ENCODE data around the gene PPDPF.

DNA sequence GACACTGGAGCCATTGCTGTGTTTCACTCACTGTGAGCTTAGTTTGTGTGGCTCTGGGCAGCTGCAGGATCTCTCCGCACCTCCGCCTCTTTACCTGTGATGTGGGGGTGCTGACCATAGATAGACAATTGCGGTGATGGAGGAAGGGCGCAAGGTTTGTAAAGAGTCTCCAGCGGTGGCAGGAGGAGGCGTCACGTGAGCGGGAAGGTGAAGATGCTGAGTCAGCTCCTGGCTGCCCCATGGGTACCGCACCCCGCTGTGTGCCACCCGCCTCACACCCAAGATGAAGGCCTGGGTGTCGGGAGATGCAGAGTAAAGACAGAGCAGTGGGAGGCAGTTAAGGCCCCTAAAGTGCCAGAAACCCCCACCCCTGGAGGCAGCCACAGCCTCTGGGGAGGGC, 39.1 kb upstream of the PPDPF start:
- TF ChIP-seq, protein P1, sequence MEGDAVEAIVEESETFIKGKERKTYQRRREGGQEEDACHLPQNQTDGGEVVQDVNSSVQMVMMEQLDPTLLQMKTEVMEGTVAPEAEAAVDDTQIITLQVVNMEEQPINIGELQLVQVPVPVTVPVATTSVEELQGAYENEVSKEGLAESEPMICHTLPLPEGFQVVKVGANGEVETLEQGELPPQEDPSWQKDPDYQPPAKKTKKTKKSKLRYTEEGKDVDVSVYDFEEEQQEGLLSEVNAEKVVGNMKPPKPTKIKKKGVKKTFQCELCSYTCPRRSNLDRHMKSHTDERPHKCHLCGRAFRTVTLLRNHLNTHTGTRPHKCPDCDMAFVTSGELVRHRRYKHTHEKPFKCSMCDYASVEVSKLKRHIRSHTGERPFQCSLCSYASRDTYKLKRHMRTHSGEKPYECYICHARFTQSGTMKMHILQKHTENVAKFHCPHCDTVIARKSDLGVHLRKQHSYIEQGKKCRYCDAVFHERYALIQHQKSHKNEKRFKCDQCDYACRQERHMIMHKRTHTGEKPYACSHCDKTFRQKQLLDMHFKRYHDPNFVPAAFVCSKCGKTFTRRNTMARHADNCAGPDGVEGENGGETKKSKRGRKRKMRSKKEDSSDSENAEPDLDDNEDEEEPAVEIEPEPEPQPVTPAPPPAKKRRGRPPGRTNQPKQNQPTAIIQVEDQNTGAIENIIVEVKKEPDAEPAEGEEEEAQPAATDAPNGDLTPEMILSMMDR (optimal IDR thresholded peaks at IDR 0.05 in 1 of 3, IDR thresholded peaks at IDR 0.05 in 1 of 3, conservative IDR thresholded peaks at IDR 0.05 in 1 of 3; ENCODE audit: extremely low read depth in 1 of 3, insufficient read depth in 2 of 3, low read length in 3 of 3) = no peak
- no peak for TF ChIP-seq EZH2 (IDR thresholded peaks at IDR 0.05; ENCODE audit: low read length)
